D721Med (cell line): ENCODE data around the gene FNDC10.

Experiments
- DNase-seq: peaks from one replicate; pipeline ENCODE4 v3.0.0; 2011; ENCODE audit warnings: low spot score; ENCODE audit not compliant: insufficient read length
- FAIRE-seq: peaks from 2 replicates; lab custom pipeline; 2011; peaks lifted over from hg19 to GRCh38; lab: Jason Lieb, UNC
- CTCF ChIP-seq: IDR thresholded peaks from 2 replicates; pipeline ENCODE4 v1.5.1; 2012; ENCODE audit warnings: mild to moderate bottlenecking, control low read depth; ENCODE audit not compliant: insufficient read depth; ENCODE audit errors: missing control alignments

The FNDC10 gene

GRCh38 chr1:1556505-1556904 is 43.4 kb downstream of the FNDC10 start:
- TF ChIP-seq CTCF = no peak
- DNase-seq (no peak), FAIRE-seq (no peak)

GRCh38 chr1:1554926-1555915 is 44.7 kb downstream of the FNDC10 start:
- no peak for TF ChIP-seq CTCF
- FAIRE-seq = no peak
- DNase-seq = no peak

- no peak for TF ChIP-seq CTCF
- DNase-seq (no peak), FAIRE-seq (no peak)
Observed at GRCh38 chr1:1554550-1554925, 45.4 kb downstream of the FNDC10 start.

- TF ChIP-seq CTCF = no peak
- DNase-seq = no peak
- no peak for FAIRE-seq
Observed at GRCh38 chr1:1553821-1554494, 46.0 kb downstream of the FNDC10 start.

- no peak for TF ChIP-seq CTCF
- FAIRE-seq (no peak), DNase-seq (no peak)
Observed at GRCh38 chr1:1552263-1552639, 47.7 kb downstream of the FNDC10 start.

GRCh38 chr1:1551524-1552262 is 48.2 kb downstream of the FNDC10 start:
- FAIRE-seq (no peak), DNase-seq (no peak)
- TF ChIP-seq CTCF = no peak
